WTC11 (cell line): Measurements from ENCODE around the gene SLC26A3. TPM values are rescaled to one million over a fixed set of nuclear protein-coding genes. Genes with fewer than 3 reads are reported as not detected.

Experiments used
- ATAC-seq: fragments of 200-7000 bp; cut with Tn5 transposase; 2 replicates; pipeline ENCODE4 v1.10.0; 2021; ENCODE audit warnings: mild to moderate bottlenecking, moderate library complexity
- CTCF ChIA-PET: fragments of 300-600 bp; sonication (Branson Sonifier 250); formaldehyde crosslinking; loops from one replicate; lab custom pipeline; 2021; ENCODE audit warnings: antibody characterized with exemption; lab: Charles Lee
- POLR2A ChIA-PET: fragments of 350-600 bp; sonication (Branson Sonifier 250); formaldehyde crosslinking; loops from one replicate; lab custom pipeline; 2021; ENCODE audit warnings: antibody characterized with exemption; lab: Charles Lee
- DNase-seq: peaks from one replicate; pipeline ENCODE4 v3.0.0; 2021; ENCODE audit warnings: low spot score
- H3K27ac Mint-ChIP-seq: 2 replicates; pipeline ENCODE4 v1.8.0; 2021; ENCODE audit warnings: mixed read lengths
- H3K27me3 Mint-ChIP-seq: 2 replicates; pipeline ENCODE4 v1.8.0; 2021; ENCODE audit warnings: low read depth, mild to moderate bottlenecking, moderate library complexity, mixed read lengths
- H3K36me3 Mint-ChIP-seq: 2 replicates; pipeline ENCODE4 v1.8.0; 2021; ENCODE audit warnings: mixed read lengths
- H3K4me1 Mint-ChIP-seq: 2 replicates; pipeline ENCODE4 v1.8.0; 2022; ENCODE audit warnings: mixed read lengths
- H3K4me3 Mint-ChIP-seq: 2 replicates; pipeline ENCODE4 v1.8.0; 2021; ENCODE audit warnings: mild to moderate bottlenecking, moderate library complexity, mixed read lengths
- H3K9me3 Mint-ChIP-seq: 2 replicates; pipeline ENCODE4 v1.8.0; 2021; ENCODE audit warnings: mixed read lengths
- ELF4 ChIP-seq: sonication (generic); formaldehyde crosslinking; IDR thresholded peaks from 2 replicates; pipeline ENCODE4 v1.8.1; 2022; ENCODE audit warnings: low read depth, mild to moderate bottlenecking, moderate library complexity, missing genetic modification reagents
- JAZF1 ChIP-seq: fragments of 250-450 bp; sonication (Bioruptor Pico); IDR thresholded peaks from 2 replicates; pipeline ENCODE4 v1.9.0; 2021; ENCODE audit warnings: moderate library complexity, mild to moderate bottlenecking, inconsistent platforms
- ZNF232 ChIP-seq: sonication (generic); formaldehyde crosslinking; IDR thresholded peaks from 2 replicates; pipeline ENCODE4 v1.8.0; 2022; ENCODE audit warnings: mild to moderate bottlenecking, missing genetic modification reagents
- ZNF263 ChIP-seq: sonication (generic); formaldehyde crosslinking; IDR thresholded peaks from 2 replicates; pipeline ENCODE4 v1.8.1; 2022; ENCODE audit warnings: low read depth, mild to moderate bottlenecking, moderate library complexity, missing genetic modification reagents
- ZNF671 ChIP-seq: fragments of 250-450 bp; sonication (Bioruptor Pico); IDR thresholded peaks from 2 replicates; pipeline ENCODE4 v1.8.0; 2021; ENCODE audit warnings: mild to moderate bottlenecking
- total RNA-seq: library from RNA; stranded (reverse); gene quantifications from 3 replicates; pipeline ENCODE4 v1.2.3, GENCODE V29; 2021
- TF ChIP-seq, protein P1 (sequence below): sonication (generic); formaldehyde crosslinking; IDR thresholded peaks from 2 replicates; pipeline ENCODE4 v1.8.1; 2022; ENCODE audit warnings: missing genetic modification reagents, borderline replicate concordance
- TF ChIP-seq, protein P2 (sequence below): sonication (generic); formaldehyde crosslinking; IDR thresholded peaks from 2 replicates; pipeline ENCODE4 v1.8.1; 2022; ENCODE audit warnings: low read depth, mild to moderate bottlenecking, moderate library complexity, missing genetic modification reagents, borderline replicate concordance
- TF ChIP-seq, protein P3 (sequence below): fragments of 250-450 bp; sonication (Bioruptor Pico); conservative IDR thresholded peaks from 2 replicates; pipeline ENCODE4 v1.9.0; 2021; ENCODE audit warnings: mild to moderate bottlenecking
- TF ChIP-seq, protein P4 (sequence below): sonication (generic); formaldehyde crosslinking; IDR thresholded peaks from 2 replicates; pipeline ENCODE4 v1.8.1; 2023; ENCODE audit warnings: mild to moderate bottlenecking, moderate library complexity, missing genetic modification reagents
- TF ChIP-seq, protein P5 (sequence below): sonication (generic); formaldehyde crosslinking; IDR thresholded peaks from 2 replicates; pipeline ENCODE4 v1.8.1; 2023; ENCODE audit warnings: mild to moderate bottlenecking, missing genetic modification reagents, borderline replicate concordance
- TF ChIP-seq, protein P6 (sequence below): sonication (generic); formaldehyde crosslinking; IDR thresholded peaks from 2 replicates; pipeline ENCODE4 v1.8.0; 2023; ENCODE audit warnings: missing genetic modification reagents

The SLC26A3 gene
- total RNA-seq, 1 experiment from 2014 or later: 0.28 TPM

DNA sequence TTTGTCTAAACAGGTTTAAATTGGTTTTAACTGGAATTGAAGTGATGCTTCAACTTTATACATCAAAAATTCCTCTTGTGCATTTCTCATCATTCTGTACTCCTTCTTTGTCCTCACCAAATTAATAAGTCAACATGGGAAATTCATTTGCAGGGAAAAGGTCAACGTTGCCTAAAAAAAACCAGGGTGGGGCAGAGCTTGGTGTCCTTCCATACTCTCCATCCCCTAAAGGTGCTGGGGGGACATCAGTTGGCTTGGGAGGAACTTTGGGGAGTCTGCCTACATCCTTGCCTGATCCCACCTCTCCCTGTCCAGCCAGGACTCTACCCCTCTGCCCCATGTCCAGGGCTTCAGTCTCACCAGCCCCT is 34.1 kb upstream of the SLC26A3 start:
- no peak for ATAC-seq
- no peaks in the 10 kb centered on the region for H3K27me3 Mint-ChIP-seq
- no peak overlapping the region for H3K27ac Mint-ChIP-seq
- no peaks in the 10 kb centered on the region for H3K4me1 Mint-ChIP-seq
- TF ChIP-seq, protein P1, sequence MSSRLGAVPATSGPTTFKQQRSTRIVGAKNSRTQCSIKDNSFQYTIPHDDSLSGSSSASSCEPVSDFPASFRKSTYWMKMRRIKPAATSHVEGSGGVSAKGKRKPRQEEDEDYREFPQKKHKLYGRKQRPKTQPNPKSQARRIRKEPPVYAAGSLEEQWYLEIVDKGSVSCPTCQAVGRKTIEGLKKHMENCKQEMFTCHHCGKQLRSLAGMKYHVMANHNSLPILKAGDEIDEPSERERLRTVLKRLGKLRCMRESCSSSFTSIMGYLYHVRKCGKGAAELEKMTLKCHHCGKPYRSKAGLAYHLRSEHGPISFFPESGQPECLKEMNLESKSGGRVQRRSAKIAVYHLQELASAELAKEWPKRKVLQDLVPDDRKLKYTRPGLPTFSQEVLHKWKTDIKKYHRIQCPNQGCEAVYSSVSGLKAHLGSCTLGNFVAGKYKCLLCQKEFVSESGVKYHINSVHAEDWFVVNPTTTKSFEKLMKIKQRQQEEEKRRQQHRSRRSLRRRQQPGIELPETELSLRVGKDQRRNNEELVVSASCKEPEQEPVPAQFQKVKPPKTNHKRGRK (CRISPR knock-in tag): no peak
- TF ChIP-seq, protein P2, sequence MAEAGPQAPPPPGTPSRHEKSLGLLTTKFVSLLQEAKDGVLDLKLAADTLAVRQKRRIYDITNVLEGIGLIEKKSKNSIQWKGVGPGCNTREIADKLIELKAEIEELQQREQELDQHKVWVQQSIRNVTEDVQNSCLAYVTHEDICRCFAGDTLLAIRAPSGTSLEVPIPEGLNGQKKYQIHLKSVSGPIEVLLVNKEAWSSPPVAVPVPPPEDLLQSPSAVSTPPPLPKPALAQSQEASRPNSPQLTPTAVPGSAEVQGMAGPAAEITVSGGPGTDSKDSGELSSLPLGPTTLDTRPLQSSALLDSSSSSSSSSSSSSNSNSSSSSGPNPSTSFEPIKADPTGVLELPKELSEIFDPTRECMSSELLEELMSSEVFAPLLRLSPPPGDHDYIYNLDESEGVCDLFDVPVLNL (CRISPR knock-in tag): no peak
- TF ChIP-seq, protein P3, sequence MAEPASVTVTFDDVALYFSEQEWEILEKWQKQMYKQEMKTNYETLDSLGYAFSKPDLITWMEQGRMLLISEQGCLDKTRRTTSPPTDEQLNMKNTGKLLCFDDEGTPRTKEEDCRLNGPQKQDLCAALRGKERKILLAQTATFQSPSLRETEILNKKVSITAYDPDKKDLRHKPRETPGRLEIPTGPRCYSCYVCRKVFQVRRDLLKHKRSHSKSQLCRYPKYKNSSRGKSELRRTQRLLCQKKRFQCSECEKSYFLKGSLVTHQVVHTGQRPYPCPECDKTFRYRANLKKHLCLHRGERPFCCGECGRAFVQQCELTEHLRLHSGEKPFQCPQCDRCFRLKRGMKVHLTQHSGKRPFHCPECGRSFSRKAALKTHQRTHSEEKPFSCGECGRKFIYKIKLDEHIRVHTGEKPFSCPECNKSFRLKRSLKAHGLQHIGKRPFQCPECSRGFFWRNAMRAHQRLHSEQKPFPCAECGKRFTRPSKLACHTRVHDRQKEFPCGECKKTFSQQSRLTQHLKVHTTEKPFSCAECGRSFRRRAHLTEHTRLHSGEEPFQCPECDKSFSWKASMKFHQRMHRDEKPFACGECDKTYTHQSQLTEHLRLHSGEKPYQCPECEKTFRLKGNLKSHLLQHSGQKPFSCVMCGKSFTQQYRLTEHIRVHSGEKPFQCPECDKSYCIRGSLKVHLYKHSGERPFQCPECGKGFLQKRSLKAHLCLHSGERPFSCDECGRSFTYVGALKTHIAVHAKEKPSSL (CRISPR knock-in tag): no peak
- TF ChIP-seq, protein P4, sequence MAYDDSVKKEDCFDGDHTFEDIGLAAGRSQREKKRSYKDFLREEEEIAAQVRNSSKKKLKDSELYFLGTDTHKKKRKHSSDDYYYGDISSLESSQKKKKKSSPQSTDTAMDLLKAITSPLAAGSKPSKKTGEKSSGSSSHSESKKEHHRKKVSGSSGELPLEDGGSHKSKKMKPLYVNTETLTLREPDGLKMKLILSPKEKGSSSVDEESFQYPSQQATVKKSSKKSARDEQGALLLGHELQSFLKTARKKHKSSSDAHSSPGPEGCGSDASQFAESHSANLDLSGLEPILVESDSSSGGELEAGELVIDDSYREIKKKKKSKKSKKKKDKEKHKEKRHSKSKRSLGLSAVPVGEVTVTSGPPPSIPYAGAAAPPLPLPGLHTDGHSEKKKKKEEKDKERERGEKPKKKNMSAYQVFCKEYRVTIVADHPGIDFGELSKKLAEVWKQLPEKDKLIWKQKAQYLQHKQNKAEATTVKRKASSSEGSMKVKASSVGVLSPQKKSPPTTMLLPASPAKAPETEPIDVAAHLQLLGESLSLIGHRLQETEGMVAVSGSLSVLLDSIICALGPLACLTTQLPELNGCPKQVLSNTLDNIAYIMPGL (CRISPR knock-in tag): no peak
- TF ChIP-seq JAZF1 (CRISPR knock-in tag) (no peak), ZNF671 (CRISPR knock-in tag) (no peak), ZNF263 (CRISPR knock-in tag) (no peak), ELF4 (CRISPR knock-in tag) (no peak), ZNF232 (CRISPR knock-in tag) (no peak)
- TF ChIP-seq, protein P5, sequence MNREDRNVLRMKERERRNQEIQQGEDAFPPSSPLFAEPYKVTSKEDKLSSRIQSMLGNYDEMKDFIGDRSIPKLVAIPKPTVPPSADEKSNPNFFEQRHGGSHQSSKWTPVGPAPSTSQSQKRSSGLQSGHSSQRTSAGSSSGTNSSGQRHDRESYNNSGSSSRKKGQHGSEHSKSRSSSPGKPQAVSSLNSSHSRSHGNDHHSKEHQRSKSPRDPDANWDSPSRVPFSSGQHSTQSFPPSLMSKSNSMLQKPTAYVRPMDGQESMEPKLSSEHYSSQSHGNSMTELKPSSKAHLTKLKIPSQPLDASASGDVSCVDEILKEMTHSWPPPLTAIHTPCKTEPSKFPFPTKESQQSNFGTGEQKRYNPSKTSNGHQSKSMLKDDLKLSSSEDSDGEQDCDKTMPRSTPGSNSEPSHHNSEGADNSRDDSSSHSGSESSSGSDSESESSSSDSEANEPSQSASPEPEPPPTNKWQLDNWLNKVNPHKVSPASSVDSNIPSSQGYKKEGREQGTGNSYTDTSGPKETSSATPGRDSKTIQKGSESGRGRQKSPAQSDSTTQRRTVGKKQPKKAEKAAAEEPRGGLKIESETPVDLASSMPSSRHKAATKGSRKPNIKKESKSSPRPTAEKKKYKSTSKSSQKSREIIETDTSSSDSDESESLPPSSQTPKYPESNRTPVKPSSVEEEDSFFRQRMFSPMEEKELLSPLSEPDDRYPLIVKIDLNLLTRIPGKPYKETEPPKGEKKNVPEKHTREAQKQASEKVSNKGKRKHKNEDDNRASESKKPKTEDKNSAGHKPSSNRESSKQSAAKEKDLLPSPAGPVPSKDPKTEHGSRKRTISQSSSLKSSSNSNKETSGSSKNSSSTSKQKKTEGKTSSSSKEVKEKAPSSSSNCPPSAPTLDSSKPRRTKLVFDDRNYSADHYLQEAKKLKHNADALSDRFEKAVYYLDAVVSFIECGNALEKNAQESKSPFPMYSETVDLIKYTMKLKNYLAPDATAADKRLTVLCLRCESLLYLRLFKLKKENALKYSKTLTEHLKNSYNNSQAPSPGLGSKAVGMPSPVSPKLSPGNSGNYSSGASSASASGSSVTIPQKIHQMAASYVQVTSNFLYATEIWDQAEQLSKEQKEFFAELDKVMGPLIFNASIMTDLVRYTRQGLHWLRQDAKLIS (CRISPR knock-in tag): no peak
- TF ChIP-seq, protein P6, sequence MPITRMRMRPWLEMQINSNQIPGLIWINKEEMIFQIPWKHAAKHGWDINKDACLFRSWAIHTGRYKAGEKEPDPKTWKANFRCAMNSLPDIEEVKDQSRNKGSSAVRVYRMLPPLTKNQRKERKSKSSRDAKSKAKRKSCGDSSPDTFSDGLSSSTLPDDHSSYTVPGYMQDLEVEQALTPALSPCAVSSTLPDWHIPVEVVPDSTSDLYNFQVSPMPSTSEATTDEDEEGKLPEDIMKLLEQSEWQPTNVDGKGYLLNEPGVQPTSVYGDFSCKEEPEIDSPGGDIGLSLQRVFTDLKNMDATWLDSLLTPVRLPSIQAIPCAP (CRISPR knock-in tag): no peak
- H3K36me3 Mint-ChIP-seq: no peaks in the 10 kb centered on the region
- CTCF ChIA-PET: no interaction called here
- no peak for DNase-seq
- H3K4me3 Mint-ChIP-seq: no peak overlapping the region
- H3K9me3 Mint-ChIP-seq: peaks cover 5% of the 10 kb centered on the region; the same call in 1 of the 2 replicates
- POLR2A ChIA-PET: no interaction called here
